Nephron progenitor cell (in vitro differentiated cells): Measurements from ENCODE around the gene ZNF230.

ENCODE experiments used
- DNase-seq: peaks from one replicate; pipeline ENCODE4 v3.0.0; 2021
- H3K27ac Mint-ChIP-seq: 2 replicates; pipeline ENCODE4 v1.8.0; 2021; ENCODE audit warnings: mild to moderate bottlenecking, moderate library complexity, mixed read lengths
- H3K27me3 Mint-ChIP-seq: 2 replicates; pipeline ENCODE4 v1.8.0; 2021; ENCODE audit warnings: mild to moderate bottlenecking, low read depth, mixed read lengths; ENCODE audit not compliant: poor library complexity
- H3K36me3 Mint-ChIP-seq: 2 replicates; pipeline ENCODE4 v1.8.0; 2021; ENCODE audit warnings: low read depth, mixed read lengths
- H3K4me1 Mint-ChIP-seq: 2 replicates; pipeline ENCODE4 v1.8.0; 2021; ENCODE audit warnings: mixed read lengths
- H3K4me3 Mint-ChIP-seq: 2 replicates; pipeline ENCODE4 v1.8.0; 2021; ENCODE audit warnings: mild to moderate bottlenecking, moderate library complexity, mixed read lengths
- H3K9me3 Mint-ChIP-seq: 2 replicates; pipeline ENCODE4 v1.8.0; 2021; ENCODE audit warnings: mild to moderate bottlenecking, moderate library complexity, mixed read lengths
- TF ChIP-seq, protein P1 (sequence below): fragments of 200-600 bp; sonication (generic); IDR thresholded peaks from 2 replicates; pipeline ENCODE4 v1.5.0; 2021; ENCODE audit warnings: antibody characterized with exemption

ZNF230 gene

DNA sequence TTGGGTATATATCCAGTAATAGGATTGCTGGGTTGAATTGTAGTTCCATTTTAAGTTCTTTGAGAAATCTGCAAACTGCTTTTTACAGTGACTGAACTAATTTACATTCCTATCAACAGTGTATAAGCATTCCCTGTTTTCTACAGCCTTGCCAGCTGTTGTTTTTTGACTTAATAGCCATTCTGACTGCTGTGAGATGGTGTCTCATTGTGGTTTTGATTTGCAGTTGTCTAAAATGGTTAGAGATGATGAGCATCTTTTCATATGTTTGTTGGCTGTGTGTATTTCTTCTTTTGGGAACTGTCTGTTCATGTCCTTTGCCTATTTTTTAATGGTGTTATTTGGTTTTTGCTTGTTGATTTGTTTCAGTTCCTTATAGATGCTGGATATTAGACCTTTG, 18.5 kb downstream of the ZNF230 start:
- no peak for DNase-seq
- Mint-ChIP-seq H3K27ac (no peak overlapping the region), H3K36me3 (peaks cover 18% of the 10 kb centered on the region), H3K4me3 (no peak overlapping the region), H3K9me3 (peaks cover 52% of the 10 kb centered on the region), H3K4me1 (peaks cover 18% of the 10 kb centered on the region), H3K27me3 (peaks cover 22% of the 10 kb centered on the region)
- TF ChIP-seq, protein P1, sequence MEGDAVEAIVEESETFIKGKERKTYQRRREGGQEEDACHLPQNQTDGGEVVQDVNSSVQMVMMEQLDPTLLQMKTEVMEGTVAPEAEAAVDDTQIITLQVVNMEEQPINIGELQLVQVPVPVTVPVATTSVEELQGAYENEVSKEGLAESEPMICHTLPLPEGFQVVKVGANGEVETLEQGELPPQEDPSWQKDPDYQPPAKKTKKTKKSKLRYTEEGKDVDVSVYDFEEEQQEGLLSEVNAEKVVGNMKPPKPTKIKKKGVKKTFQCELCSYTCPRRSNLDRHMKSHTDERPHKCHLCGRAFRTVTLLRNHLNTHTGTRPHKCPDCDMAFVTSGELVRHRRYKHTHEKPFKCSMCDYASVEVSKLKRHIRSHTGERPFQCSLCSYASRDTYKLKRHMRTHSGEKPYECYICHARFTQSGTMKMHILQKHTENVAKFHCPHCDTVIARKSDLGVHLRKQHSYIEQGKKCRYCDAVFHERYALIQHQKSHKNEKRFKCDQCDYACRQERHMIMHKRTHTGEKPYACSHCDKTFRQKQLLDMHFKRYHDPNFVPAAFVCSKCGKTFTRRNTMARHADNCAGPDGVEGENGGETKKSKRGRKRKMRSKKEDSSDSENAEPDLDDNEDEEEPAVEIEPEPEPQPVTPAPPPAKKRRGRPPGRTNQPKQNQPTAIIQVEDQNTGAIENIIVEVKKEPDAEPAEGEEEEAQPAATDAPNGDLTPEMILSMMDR: no peak

DNA sequence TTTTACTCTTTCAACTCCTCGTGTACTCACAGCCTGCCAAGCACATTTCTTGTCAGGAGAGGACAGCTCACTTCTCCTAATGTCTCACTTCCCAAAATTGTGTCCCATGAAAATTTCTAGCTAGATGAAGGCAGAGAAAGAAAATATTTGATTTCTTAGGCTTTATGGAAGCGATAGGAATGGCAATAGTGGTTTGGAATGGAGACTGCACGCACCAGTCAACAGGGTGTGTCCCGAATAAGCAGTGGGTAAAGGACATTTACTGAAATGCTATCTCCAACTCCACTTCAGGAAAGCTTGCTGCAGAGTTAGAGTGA, 22.1 kb downstream of the ZNF230 start:
- DNase-seq: no peak
- H3K27me3 Mint-ChIP-seq: peaks cover 22% of the 10 kb centered on the region
- peaks cover 18% of the 10 kb centered on the region for H3K4me1 Mint-ChIP-seq
- TF ChIP-seq, protein P1: no peak
- peak overlapping the region; percentile 98 for H3K27ac Mint-ChIP-seq
- H3K4me3 Mint-ChIP-seq: peak overlapping the region; percentile 99
- H3K36me3 Mint-ChIP-seq: peaks cover 54% of the 10 kb centered on the region
- peaks cover 68% of the 10 kb centered on the region for H3K9me3 Mint-ChIP-seq

DNA sequence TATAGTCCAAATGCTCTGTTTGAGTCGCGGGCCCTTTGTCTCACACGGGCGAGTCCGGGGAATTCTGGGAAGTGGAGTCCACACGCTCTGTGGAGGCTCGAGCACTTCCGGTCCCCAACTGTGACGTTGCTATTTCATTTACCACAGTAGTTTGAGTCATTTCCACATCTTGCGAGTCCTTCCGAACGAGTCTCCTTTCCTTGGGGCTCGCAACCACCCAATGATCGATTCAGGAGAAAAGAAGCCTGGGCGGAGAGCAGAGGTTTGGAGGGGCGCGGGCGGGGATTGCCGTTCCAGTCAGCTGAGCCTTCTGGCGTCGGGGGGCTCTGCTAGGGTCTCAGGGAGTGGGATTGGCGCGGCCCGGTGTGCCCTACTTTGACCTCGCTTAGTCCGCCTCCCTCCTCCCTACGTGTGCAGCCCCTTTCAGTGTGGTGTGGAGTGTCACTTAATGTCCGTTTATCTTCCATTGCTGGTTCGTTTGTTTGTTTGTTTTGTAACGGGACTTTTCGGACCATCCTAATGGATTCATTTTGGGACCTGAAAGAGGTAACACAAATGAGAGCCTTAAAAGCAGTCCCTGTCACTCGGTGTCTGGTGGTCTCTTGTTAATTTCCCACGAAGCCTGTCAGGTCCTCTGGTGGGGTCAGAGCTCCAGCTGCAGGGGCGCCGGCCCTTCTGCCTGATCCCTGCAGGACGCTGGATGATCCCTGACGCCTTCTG, 22.6 kb downstream of the ZNF230 start, which contains the start of gene ZNF222:
ZNF222 (plus strand) TSS at position 163 of the 720 bp plus-strand sequence; CDS start at position 221, 58 bp downstream.
- Mint-ChIP-seq H3K4me3 (peak within 1 kb of the TSS; percentile 99), H3K36me3 (peaks cover 59% of the 10 kb centered on the region), H3K9me3 (peaks cover 73% of the 10 kb centered on the region), H3K27ac (peak within 1 kb of the TSS; percentile 98), H3K4me1 (peaks cover 18% of the 10 kb centered on the region), H3K27me3 (peaks cover 19% of the 10 kb centered on the region)
- peak; percentile 66 for DNase-seq
- TF ChIP-seq, protein P1: no peak

DNA sequence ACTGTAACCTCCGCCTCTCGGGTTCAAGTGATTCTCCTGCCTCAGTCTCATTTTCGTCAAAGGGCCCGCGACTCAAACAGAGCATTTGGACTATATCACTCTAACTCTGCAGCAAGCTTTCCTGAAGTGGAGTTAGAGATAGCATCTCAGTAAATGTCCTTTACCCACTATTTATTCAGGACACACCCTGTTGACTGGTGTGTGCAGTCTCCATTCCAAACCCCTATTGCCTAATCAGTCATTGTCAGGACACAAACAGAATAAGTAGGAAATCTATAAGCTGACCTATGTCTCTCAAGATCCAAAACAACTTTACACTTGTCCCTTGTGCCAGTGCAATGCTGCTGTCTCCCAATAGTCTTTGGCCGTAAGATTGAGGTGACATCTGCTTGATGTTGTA, 23.9 kb downstream of the ZNF230 start:
- Mint-ChIP-seq H3K9me3 (peaks cover 80% of the 10 kb centered on the region), H3K4me1 (peaks cover 18% of the 10 kb centered on the region), H3K4me3 (peak overlapping the region; percentile 99)

DNA sequence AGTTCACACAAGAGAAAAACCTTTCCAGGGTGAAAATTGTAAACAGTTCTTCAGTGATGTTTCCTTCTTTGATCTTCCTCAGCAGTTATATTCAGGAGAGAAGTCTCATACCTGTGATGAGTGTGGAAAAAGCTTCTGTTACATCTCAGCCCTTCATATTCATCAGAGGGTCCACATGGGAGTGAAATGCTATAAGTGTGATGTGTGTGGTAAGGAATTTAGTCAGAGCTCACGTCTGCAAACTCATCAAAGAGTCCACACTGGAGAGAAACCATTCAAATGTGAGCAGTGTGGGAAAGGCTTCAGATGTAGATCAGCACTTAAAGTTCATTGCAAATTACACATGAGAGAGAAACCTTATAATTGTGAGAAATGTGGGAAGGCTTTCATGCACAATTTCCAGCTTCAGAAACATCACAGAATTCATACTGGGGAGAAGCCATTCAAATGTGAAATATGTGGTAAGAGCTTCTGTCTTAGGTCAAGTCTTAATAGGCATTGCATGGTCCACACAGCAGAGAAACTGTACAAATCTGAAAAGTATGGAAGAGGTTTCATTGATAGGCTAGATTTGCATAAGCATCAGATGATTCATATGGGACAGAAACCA, 29.3 kb downstream of the ZNF230 start:
- H3K4me3 Mint-ChIP-seq: no peak overlapping the region
- peaks cover 96% of the 10 kb centered on the region for H3K9me3 Mint-ChIP-seq
- no peak overlapping the region for H3K27ac Mint-ChIP-seq
- peaks cover 72% of the 10 kb centered on the region for H3K36me3 Mint-ChIP-seq
- DNase-seq: no peak
- no peaks in the 10 kb centered on the region for H3K4me1 Mint-ChIP-seq
- TF ChIP-seq, protein P1: no peak
- peaks cover 4% of the 10 kb centered on the region for H3K27me3 Mint-ChIP-seq

More for the DNA sequence above, 23.9 kb downstream of the ZNF230 start:
- Mint-ChIP-seq H3K27ac (no peak overlapping the region), H3K27me3 (peaks cover 13% of the 10 kb centered on the region), H3K36me3 (peaks cover 72% of the 10 kb centered on the region)
- no peak for DNase-seq
- TF ChIP-seq, protein P1: no peak
